NOMO-1 treated with dmso at 0.1 percent for 144 hours (cell line): Measurements from ENCODE around the gene EXOSC7.
"Not testable (repeated sequence)": the region's sequence is repeated elsewhere in the genome, so short reads cannot be mapped to it uniquely, and the experiment has no call there.

Source experiments
- DNase-seq: peaks from one replicate; lab custom pipeline; 2025; ENCODE audit not compliant: unreplicated experiment; lab: John Stamatoyannopoulos, UW

The EXOSC7 gene

DNA sequence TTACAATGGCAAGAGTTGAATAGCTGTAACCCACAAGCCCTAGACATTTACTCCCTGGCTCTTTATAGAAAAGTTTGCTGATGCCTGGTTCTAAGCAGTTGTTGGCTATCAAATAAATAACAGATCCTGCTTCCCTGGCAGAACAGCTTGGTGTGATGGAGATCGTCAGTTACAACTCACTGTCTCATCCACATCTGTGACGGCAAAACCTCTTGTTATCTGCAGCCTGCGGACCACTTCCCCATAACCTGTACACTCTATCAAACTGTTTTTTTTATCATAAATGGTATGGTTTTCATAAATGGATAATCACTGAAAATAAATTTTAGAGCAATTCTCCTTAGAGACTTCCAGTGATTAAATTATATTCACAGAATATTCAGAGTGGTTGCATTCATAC lies 14.2 kb upstream of the EXOSC7 start:
- DNase-seq, result no peak

DNA sequence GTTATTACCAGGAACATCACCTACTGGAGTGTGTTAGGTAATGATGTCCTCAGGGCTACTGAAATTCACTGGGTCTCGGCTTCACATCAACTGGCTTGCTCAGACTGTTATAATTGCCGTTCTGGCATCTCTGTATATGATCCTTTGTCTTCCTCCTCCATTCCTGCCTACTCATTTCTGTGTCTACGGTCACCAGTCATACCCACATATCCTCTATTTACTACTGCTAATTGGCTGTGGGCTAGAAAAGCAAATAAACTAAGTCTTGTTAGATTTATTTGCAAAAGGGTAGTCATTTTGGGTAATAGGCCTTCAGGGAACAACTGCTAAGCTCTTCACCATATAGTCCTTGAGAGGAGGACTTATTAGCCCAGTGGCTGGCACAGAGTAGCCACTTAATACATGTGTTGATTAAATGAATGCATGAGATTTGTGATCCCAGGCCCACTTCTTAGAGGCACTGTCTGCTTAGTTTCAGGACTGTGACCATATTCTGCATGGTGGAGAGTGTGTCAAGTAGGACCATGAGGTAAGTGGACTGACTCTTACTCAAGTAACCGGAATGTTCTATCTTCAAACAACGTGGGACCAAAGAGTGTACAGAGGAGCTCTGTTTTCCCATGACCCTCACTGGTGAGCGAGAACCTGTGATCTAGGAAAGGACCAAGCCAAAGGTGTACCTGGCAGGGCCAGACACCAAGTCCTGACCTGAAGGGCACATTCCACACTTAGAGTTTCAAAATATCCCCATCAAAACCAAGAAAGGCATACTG lies 13.2 kb upstream of the EXOSC7 start:
- no peak for DNase-seq

GRCh38 chr3:44963571-44964325 lies 12.3 kb upstream of the EXOSC7 start:
- no peak for DNase-seq

DNA sequence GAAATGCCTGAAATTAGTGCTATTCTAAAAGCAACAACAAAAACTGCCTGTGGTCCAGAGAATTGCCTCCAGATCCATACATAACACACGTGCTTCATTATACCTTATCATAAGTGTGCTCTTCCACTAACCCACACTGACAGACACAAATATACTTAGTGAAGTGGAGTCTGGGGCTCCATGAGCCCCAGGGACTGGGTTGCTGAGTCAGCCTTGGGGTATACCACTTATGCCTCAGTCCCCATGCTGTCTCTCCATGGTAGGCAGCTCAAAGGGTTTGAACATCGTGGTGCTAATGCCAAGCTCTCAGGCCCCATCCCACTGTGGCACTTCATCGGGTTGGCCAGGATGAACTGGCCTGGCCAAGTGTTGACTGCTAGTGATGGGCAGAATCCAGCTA lies 10.9 kb upstream of the EXOSC7 start:
- DNase-seq, result no peak

DNA sequence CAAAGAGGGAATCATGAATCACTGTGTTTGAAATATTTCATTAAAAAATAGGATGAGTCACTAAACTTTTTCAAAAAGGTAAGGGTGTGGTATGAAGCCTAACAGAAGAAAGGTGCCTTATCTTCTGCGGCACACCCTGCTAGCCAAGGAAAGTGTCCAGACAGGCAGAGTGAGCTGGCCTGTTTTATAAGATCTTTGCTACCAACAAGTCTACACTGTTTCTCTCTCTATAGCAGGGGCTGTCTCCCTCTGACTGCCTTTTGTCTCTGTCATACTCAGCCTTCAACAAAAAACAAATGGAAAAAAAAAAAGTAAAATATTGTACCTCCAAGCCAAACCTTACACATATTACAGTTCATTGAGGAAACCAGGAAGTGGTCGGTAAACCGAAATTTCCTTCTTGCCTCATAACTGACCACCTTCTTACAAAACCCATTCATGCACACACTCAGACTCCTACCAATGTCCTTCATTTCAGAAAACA lies 9.2 kb upstream of the EXOSC7 start:
- DNase-seq, result peak; percentile 81

GRCh38 chr3:44968447-44968858 lies 7.6 kb upstream of the EXOSC7 start:
- no peak for DNase-seq

DNA sequence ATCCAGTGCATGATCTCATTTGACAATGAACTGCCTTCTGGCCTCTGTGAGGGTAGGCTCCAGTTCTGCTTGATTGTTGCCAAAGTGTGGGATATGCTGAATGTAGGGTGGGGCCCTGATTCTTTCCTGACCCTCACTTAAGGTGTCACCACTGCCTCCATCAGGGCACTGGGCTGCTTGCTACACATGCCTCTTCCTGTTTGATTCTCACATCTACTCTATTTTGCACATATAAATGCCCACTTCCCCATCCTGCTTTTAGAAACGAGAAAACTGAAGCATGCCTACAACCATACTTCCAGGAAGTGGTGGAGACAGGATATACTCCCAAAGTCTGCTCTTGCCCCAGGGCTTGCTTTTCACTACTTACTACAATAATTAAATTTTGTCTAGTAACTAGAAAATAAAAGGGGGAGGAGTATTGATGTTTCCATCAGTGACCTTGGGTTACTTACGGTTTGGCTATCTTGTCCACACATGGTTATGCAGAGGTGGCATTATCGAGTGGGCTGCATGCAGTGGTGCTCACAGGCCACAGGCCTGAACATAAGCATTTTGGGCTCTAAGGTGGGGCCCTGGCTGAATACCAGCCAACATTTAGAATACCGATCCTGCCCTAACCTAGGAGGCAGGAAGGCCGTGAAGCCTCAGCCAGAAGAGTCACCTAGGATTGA lies 6.8 kb upstream of the EXOSC7 start:
- peak; percentile 75 for DNase-seq

DNA sequence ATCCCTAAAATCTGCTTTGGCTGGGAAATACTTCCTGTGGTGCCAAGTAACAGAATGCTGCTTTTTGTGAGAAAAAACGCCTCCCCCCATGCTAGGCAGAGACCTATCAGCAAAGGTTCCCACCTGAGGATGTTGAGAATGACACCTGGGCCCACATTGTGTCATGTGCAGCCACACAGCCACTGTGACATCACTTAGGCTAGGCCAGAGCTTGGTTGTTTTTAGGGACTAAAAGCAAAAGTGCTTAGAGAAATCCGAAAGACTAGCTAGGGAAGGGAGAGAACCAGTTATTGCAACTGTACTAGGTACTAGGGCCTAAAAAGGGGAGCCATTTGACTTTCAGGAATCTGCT lies 6.2 kb upstream of the EXOSC7 start:
- no peak for DNase-seq

DNA sequence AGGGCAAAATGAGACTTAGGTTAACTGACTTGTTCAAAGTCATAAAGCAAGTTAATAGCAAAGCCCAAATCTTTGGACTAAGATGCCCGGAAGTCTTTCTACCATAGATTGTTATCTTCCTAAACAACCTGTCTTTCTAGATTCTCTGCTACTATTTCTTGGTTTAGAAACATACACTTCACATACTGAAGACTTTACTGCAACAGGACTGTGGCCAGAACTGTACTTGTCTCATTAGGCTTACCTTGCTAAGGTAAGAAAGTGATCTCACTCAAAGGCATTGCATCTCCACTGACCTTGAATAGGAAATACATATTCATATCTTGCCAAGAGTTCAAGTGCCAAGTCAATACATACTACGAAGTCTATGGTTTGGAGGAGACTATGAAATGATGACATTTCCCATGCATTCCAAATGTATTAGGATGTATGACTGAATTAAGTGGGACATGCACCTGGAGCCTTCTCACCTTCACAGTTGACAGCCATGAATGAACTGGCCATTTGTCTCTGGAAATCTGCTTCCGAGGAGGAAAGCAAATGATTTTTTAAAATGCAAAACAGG lies 5.0 kb upstream of the EXOSC7 start:
- DNase-seq, result no peak

- no peak for DNase-seq
These were observed 1.6 kb upstream of the EXOSC7 start for GRCh38 chr3:44974416-44974815.

DNA sequence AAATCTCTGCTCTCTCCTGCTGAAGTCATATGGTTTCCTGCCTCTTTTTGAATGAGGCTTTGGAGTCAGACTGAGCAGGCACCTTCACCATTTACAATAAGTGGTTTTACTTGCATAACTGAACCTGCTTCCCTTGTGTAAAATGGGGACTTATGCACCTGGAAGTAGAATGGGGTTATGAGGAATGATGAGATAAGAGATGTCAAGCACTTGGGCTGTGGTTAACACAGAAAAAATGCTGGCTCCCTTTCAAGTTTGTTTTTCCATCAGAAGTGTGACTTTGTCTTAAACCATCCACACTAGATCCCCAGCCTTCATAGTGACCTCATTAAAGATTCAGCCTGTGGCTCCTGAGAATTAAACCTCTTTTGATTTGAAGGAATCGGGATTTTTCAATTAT lies 5.2 kb downstream of the EXOSC7 start:
- no peak for DNase-seq

GRCh38 chr3:44981751-44982150 lies 5.7 kb downstream of the EXOSC7 start:
- DNase-seq, result no peak

GRCh38 chr3:44982817-44983216 lies 6.8 kb downstream of the EXOSC7 start:
- no peak for DNase-seq

DNA sequence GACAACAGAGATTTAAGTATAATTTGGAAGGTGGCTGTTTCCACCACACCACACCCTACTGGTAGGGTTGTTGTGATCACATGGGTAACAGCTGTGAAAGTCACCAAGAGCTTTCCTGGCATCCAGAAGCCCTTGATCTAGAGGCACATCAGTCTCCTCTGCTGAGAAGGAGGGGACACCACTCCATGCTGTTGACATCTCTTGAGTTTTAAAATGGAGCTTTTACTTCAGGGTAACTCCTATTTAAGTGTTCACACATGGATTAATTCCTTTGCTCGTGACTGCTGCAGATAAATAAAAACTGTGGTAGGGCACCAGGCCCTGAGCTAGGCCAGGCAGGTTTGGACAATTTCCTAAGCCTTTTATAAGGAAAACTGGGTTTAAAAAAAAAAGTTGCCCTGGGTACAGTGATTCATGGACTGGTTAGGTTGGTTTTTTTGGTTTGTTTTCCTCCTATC lies 7.5 kb downstream of the EXOSC7 start:
- DNase-seq, result no peak

- DNase-seq, result no peak
These were observed 8.3 kb downstream of the EXOSC7 start for GRCh38 chr3:44984335-44984734.

DNA sequence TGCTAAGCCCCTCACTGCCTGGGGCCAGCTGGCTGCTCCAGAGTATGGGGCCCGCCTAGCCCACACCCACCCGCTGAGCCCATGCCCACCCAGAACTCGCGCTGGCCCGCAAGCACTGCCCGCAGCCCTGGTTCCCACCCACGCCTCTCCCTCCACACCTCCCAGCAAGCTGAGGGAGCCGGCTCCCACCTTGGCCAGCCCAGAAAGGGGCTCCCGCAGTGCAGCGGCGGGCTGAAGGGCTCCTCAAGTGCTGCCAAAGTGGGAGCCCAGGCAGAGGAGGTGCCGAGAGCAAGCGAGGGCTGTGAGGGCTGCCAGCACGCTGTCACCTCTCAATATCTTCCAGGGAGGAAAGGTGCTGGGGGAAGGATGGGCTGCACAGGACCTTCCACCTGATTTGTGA lies 10.3 kb downstream of the EXOSC7 start:
- DNase-seq, result not testable (repeated sequence)

GRCh38 chr3:44987332-44987731 lies 11.3 kb downstream of the EXOSC7 start:
- DNase-seq, result no peak

DNA sequence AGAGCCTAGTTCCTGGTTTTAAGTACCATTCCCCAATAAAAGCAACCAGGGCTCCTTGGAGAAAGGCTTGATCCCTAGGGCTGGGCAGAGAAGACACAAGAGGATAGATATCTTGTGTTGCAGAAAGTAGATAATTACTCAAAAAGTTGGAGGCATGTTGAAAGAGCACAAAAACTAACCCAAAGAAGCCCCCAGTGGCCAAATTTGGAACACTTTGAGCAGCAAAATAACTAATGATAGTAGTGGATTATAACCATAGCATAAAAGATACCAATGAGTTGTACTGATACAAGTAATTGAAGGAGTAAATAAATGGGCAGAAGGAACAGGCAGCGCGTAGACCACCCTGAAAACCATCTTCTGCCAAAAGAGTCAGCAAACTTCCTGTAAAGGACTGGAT lies 12.0 kb downstream of the EXOSC7 start:
- DNase-seq, result no peak

DNA sequence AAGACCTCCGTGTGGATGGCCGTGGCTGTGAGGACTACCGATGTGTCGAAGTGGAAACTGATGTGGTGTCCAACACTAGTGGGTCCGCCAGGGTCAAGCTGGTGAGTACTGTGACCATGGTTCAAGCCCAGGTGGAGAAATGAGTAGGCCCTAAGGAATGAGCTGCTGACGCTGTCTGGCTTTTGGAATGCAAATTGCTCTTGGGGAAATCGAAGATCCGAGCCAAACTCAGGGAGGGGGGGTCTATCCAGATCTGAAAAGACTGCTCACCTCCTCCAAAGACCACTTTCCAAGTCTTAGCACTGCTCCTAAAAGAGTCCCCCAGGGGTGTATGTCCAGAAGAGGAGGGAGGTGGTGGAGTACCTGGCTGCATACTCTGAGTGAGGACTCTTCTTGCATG lies 13.1 kb downstream of the EXOSC7 start:
- DNase-seq, result no peak

DNA sequence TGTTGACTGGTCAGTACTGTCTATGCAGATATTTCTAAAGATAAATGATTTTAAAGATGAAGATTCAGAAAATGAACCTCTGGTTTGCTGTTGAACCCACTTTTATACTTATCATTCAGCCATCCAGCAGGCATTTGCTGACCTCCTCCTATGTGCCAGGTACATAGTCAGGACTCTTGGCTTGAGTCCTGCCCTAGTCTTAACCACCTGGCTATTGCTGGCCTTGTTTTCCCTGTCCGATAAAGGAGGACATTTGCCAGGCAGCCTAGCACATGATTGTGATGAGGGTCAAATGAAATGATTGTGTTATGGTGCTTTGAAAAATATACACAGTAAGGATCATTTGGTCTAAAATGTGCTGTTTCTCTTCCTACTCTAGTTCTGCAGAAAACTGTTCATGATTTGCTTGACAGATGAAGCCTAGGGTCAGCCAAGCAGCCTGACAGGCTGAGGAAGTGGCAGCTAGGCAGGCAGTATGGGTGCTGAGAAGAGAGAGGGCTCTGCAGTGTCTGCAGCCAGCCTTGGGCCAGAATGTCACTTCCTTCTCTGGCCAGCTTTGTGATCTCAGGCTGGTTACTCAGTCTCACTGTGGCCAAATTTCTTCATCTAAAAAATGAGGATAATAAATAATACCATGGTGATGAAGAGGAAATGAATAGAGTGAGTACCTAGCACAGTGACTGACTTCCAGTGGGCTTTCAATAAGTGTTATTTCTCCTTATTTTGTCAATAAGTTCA lies 13.8 kb downstream of the EXOSC7 start:
- no peak for DNase-seq

DNA sequence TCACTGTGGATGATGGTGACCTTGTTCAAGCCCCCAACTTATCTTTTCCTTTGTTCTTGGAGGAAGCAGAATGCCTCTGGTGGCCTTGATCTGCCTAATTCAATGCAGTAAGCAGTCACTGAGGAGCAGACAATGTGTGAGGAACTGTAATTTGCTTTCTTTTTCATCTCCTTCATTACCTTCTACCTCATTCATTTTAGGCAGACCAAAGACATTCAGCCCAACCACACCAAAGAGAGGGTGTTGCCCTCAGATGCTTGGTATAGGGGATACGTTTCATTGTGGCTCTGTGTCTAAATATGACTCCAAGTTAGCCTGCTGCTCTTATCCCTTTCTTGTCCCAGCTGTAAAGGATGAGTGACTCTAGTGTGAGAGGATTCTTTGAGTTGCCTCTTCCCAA lies 15.3 kb downstream of the EXOSC7 start:
- no peak for DNase-seq
